HG03439 (cell line): ENCODE data around the gene RXFP1.

Experiments
- ATAC-seq: cut with Tn5 transposase; IDR thresholded peaks from one replicate; pipeline ENCODE4 v1.9.1; 2021; ENCODE audit warnings: mild to moderate bottlenecking, moderate library complexity; ENCODE audit not compliant: unreplicated experiment

Gene RXFP1

GRCh38 chr4:158521484-158522088 lies at the start of gene RXFP1:
RXFP1 (plus strand) TSS chr4:158521882; CDS start chr4:158521977, 95 bp downstream.
- ATAC-seq: no peak

- ATAC-seq: no peak
Measured at GRCh38 chr4:158481811-158482210, 39.9 kb upstream of the RXFP1 start.

GRCh38 chr4:158484173-158484885 lies 37.4 kb upstream of the RXFP1 start:
- no peak for ATAC-seq

GRCh38 chr4:158490629-158491028 lies 31.1 kb upstream of the RXFP1 start:
- ATAC-seq: no peak

GRCh38 chr4:158492391-158492790 lies 29.3 kb upstream of the RXFP1 start:
- ATAC-seq: no peak

GRCh38 chr4:158496030-158496741 lies 25.5 kb upstream of the RXFP1 start:
- no peak for ATAC-seq

- ATAC-seq: no peak
Measured at GRCh38 chr4:158500054-158500453, 21.6 kb upstream of the RXFP1 start.

- no peak for ATAC-seq
Measured at GRCh38 chr4:158513256-158513655, 8.4 kb upstream of the RXFP1 start.

- ATAC-seq: no peak
Measured at GRCh38 chr4:158519226-158519625, 2.5 kb upstream of the RXFP1 start.

- ATAC-seq: no peak
Measured at GRCh38 chr4:158523990-158524535, 2.4 kb downstream of the RXFP1 start.

- no peak for ATAC-seq
Measured at GRCh38 chr4:158527516-158527915, 5.8 kb downstream of the RXFP1 start.

GRCh38 chr4:158529505-158529904 lies 7.8 kb downstream of the RXFP1 start:
- ATAC-seq: no peak

GRCh38 chr4:158530381-158530780 lies 8.7 kb downstream of the RXFP1 start:
- ATAC-seq: no peak

- no peak for ATAC-seq
Measured at GRCh38 chr4:158530898-158531297, 9.2 kb downstream of the RXFP1 start.

- ATAC-seq: no peak
Measured at GRCh38 chr4:158532556-158533231, 11.0 kb downstream of the RXFP1 start.

GRCh38 chr4:158534727-158535126 lies 13.0 kb downstream of the RXFP1 start:
- no peak for ATAC-seq

- no peak for ATAC-seq
Measured at GRCh38 chr4:158535130-158535614, 13.5 kb downstream of the RXFP1 start.

GRCh38 chr4:158536833-158537232 lies 15.2 kb downstream of the RXFP1 start:
- ATAC-seq: no peak

- ATAC-seq: no peak
Measured at GRCh38 chr4:158538176-158538575, 16.5 kb downstream of the RXFP1 start.

- no peak for ATAC-seq
Measured at GRCh38 chr4:158538911-158539310, 17.2 kb downstream of the RXFP1 start.
